NCI-H2227 (cell line): Measurements from ENCODE around the gene MOCS3.

ENCODE experiments used
- DNase-seq: peaks from one replicate; lab custom pipeline; 2025; ENCODE audit not compliant: unreplicated experiment; lab: John Stamatoyannopoulos, UW

MOCS3 gene

GRCh38 chr20:51009303-51010042 is 50.9 kb downstream of the MOCS3 start:
- DNase-seq: no peak

- no peak for DNase-seq
These were observed 51.4 kb downstream of the MOCS3 start for GRCh38 chr20:51010043-51010365.

GRCh38 chr20:51010932-51011331 is 52.3 kb downstream of the MOCS3 start:
- no peak for DNase-seq

GRCh38 chr20:51011479-51011878 is 52.9 kb downstream of the MOCS3 start:
- no peak for DNase-seq

GRCh38 chr20:51012357-51012756 is 53.7 kb downstream of the MOCS3 start:
- no peak for DNase-seq
